HG03342 (cell line): ENCODE data around the gene STAB1.

ENCODE experiments used
- ATAC-seq: cut with Tn5 transposase; IDR thresholded peaks from one replicate; pipeline ENCODE4 v1.9.1; 2021; ENCODE audit warnings: mild to moderate bottlenecking, moderate library complexity; ENCODE audit not compliant: unreplicated experiment

STAB1 gene

DNA sequence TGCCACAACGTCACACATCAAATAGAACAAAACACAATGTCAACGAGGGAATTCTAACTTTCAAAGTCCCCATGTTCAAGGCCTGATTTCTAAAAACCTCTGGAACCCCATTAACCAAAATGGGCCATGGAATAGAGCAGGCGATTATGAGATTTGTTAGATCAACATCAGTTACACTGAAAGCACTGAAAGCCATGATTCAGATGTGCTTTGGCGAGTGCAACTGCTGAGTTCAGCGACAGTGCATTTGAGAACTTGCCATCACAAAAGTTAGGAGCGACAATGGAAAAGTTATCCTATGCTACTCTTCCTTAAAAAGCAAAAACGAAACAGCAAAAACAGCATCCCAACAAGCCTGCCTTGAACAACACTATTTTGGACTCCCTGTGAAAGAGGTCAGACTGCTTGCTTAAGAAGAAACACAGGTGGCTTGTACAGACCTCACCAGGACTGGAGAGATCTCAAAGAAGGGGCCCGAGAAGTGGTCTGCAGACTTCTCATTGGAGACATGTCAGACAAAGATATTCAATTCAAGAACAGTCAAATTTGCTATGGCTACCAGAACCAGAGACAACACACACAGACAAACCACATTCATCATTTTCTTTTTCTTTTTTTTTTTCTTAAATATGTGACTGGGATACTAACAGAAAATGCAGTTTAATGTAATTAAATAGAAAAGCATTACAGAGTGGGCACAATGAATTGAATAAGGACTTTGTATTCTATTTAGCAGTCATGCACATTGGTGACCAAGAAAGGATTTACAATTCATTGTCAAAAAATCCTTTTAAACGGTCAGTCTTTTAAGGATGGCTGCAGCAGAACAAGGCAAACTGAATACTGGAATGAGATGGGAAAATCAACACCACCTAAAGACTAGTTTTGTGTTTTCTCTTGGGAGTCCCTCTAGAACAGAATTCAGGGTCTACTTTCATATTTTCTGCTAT is 62.1 kb downstream of the STAB1 start:
- ATAC-seq, result no peak

DNA sequence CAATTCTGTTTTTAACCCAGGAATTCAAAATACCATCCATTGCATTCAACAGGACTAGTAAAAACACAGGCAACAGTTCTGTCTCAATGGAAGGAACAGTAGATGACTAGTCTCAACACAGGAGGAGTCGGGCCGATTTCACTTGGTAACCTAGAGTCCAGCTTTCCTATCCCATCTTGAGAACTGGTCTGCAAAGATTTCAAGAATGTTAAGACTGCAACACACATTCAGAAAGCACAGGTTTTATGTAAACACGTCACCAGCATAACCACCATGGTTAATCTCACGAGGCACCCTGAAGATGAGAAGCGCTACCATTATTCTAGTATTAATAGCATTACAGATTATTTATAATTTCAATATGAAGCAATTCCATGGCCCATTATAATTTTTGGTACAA is 63.3 kb downstream of the STAB1 start:
- no peak for ATAC-seq

DNA sequence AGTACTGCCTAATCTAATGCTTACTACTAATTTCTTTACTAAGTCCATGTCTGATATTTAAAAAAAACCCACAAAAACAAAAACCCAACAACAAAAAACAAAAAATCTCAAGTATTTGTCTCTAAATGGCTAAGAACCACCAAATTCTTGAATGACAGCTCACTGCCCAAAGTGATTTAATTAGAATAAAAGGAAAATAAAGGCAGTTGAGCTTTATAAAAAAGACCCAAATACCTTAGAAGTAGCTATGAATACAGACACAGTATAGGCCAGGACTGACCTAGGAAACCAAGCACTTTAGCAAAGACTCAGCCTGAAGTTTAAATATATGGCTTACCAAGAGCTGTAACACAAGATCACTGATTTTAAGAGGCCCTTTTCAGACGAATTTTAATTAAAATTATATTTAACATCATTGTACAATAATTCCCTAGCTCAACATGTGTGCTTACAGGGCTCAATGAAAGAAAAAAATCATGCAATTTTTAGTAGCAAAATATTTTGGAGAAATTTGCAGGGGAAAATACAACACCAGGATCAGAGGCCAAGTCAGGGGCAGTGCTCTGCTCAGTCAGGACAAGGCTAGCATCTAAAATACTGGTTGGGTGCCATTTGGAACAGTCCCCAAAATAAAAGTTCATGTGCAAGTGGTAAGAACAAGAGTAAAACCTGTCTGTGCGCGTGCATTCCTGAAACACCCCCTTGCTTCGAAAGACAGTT is 66.0 kb downstream of the STAB1 start:
- no peak for ATAC-seq

DNA sequence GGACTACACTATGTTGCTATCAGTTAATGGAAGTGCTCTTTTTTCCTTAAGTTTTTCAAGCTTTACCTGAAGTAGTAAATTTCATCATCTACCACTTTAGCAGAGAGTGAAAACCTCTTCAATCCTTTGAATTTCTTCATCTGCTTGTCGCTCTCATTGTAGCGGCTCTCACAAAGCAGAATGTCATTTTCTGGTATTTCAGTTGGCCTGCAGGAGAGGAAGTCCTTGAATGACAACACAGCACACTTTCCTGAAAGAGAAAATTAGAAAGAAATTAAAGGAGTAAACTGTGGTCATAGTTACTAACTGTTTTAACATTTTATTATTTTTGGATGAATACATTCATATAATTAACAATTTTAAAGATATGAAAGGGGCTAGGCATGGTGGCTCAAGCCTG is 68.8 kb downstream of the STAB1 start:
- ATAC-seq, result no peak

DNA sequence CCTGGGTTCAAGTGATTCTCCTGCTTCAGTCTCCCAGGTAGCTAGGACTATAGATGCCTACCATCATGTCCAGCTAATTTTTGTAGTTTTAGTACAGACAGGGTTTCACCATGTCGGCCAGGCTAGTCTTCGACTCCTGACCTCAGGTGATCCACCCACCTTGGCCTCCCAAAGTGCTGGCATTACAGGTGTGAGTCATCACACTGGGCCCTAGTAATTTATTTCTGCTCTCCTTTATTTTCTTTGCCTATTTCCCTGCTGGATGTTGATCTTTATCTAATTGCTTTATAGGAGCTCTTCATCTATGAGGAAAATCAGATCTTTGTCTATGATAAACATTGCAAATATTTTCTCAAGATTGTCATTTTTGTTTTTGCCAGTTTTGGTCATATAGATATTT is 72.9 kb downstream of the STAB1 start:
- no peak for ATAC-seq

DNA sequence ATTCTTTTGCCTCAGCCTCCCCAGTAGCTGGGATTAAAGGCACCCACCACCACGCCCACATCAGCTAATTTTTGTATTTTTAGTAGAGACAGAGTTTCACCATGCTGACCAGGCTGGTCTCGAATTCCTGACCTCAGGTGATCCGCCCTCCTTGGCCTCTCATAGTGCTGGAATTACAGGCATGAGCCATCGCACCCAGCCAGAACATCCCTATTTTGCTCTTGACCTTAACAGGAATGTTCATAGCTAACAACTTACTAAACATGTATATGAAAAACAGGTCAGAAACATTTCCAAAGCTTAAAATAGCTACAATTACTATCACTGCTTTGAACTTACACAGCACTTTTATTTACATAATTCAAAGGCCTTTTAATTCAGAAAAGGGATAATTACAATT is 74.9 kb downstream of the STAB1 start:
- no peak for ATAC-seq

DNA sequence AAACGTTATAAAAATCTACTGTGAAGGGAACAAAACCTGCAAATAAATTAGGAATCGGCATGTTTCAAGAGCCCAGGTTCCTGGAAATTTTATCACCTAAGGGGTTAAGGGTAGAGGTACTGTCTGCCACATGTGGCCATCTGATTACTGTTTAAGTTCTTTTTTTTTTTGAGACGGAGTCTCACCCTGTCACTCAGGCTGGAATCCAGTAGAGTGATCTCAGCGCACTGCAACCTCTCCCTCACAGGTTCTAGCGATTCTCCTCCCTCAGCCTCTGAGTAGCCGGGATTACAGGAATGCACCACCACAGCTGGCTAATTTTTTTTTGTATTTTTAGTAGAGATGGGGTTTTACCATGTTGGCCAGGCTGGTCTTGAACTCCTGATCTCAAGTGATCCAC is 77.1 kb downstream of the STAB1 start:
- no peak for ATAC-seq
